ENCODE results near the gene CCNJL.

CCNJL gene

DNA sequence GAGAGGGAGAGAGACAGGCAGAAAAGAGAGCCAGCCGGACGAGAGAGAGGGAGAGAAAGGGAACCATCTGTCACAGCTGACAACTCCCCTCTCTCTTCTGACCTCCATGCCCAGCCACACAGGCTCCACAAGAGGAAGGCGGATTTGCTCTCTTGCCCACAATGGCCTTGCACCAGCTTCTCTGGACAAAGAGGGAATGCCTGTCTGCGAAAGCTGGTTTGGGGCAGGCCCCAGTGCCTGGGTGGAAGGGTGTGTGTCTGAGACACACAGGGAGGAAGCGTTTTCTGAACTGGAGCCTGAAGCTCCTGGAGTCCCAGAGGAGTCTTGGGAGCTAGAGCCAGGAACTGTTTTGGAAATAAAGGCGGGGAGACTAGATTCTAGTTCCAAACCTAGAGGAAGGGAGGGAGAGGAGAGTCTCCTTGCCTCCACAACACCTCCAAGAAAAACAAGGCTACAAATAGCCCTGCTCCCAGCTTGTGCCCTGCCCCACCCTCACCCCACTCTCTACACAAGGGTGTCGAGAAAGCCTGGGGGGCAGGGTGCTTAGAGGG lies 45.6 kb upstream of the CCNJL start:
- TF ChIP-seq MYC (IDR thresholded peaks at IDR 0.05; ENCODE audit: low read depth, low read length) (no peak), MAX (IDR thresholded peaks at IDR 0.05; ENCODE audit: low read depth, low read length) (no peak), CTCF (IDR thresholded peaks at IDR 0.05; ENCODE audit: low read depth, low read length) (no peak)
- no peak for DNase-seq (ENCODE audit: low read depth)
- H3K4me3 ChIP-seq (ENCODE audit: low read depth, low read length) = no peak overlapping the region

GRCh38 chr5:160357394-160357793 lies 45.0 kb upstream of the CCNJL start:
- no peak for DNase-seq (ENCODE audit: low read depth)
- no peak overlapping the region for H3K4me3 ChIP-seq (ENCODE audit: low read depth, low read length)
- no peak for TF ChIP-seq CTCF (IDR thresholded peaks at IDR 0.05; ENCODE audit: low read depth, low read length)
- TF ChIP-seq MAX (IDR thresholded peaks at IDR 0.05; ENCODE audit: low read depth, low read length) = no peak
- TF ChIP-seq POLR2A (IDR thresholded peaks at IDR 0.05; ENCODE audit: extremely low read depth, insufficient read length) = no peak
- no peak for TF ChIP-seq MYC (IDR thresholded peaks at IDR 0.05; ENCODE audit: low read depth, low read length)

DNA sequence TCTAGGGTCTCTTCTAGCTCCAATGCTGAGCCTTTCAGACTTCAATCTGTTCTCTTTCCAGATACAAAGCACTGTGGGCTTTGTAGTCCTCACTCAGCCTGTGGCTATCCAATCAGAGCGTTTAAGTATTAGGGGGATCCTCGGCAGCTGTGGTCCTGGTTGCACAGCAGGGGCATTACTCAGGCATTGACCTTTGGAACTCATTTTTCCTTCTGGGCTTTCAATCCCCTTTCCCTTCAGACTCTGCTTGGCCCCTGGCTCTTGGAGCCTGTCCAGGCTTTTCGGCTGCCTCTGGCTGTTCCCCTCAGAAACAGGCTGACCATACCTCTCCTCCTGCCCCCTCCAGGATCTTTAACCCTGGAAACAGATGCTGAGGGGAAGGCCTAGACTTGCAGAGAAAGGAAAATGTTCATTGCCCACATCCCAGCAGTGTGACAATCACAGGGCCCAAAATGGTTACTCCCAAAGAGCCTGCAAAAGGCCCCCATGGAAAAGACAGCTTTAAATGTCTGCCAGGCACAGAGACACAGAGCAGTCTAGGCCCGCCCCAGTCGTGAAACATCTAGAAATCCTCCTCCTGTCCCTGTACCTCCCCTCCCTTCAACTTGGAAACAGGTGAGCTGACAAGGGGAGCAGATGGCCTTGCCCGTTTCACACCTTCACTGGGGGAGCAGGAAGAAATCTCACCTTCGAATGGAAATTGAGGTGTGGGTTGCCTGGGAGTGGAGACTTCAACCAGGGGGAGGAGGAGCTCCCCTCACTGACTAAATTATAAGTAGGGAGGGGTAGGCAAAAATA lies 44.4 kb upstream of the CCNJL start:
- no peak for TF ChIP-seq MAX (IDR thresholded peaks at IDR 0.05; ENCODE audit: low read depth, low read length)
- no peak for TF ChIP-seq POLR2A (IDR thresholded peaks at IDR 0.05; ENCODE audit: extremely low read depth, insufficient read length)
- no peak for TF ChIP-seq MYC (IDR thresholded peaks at IDR 0.05; ENCODE audit: low read depth, low read length)
- TF ChIP-seq CTCF (IDR thresholded peaks at IDR 0.05; ENCODE audit: low read depth, low read length) = no peak
- no peak overlapping the region for H3K4me3 ChIP-seq (ENCODE audit: low read depth, low read length)
- no peak for DNase-seq (ENCODE audit: low read depth)

DNA sequence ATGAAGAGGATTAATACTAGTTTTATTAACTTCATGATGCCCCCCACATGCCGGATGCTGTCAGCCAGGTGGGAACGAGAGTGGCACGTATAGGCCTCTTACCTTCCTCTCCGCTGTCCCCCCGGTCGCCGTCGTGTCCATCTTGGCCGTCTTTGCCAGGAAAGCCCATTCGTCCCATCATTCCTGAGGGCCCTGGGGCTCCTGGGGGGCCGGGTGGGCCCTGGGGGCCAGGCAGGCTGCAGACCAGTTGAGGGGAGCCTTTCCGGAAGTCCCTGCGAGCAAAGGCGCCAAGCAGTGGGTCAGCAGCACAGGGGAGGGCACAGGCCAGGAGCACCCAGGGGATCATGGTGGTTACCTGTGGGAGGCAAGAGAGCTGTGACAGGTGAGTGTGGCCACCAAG lies 42.3 kb upstream of the CCNJL start:
- H3K4me3 ChIP-seq (ENCODE audit: low read depth, low read length) = no peak overlapping the region
- TF ChIP-seq MYC (IDR thresholded peaks at IDR 0.05; ENCODE audit: low read depth, low read length) (no peak), POLR2A (IDR thresholded peaks at IDR 0.05; ENCODE audit: extremely low read depth, insufficient read length) (no peak)
- no peak for DNase-seq (ENCODE audit: low read depth)

- no peak overlapping the region for H3K4me3 ChIP-seq (ENCODE audit: low read depth, low read length)
- TF ChIP-seq MYC (IDR thresholded peaks at IDR 0.05; ENCODE audit: low read depth, low read length) = no peak
- no peak for DNase-seq (ENCODE audit: low read depth)
Observed at GRCh38 chr5:160353379-160353778, 41.0 kb upstream of the CCNJL start.

DNA sequence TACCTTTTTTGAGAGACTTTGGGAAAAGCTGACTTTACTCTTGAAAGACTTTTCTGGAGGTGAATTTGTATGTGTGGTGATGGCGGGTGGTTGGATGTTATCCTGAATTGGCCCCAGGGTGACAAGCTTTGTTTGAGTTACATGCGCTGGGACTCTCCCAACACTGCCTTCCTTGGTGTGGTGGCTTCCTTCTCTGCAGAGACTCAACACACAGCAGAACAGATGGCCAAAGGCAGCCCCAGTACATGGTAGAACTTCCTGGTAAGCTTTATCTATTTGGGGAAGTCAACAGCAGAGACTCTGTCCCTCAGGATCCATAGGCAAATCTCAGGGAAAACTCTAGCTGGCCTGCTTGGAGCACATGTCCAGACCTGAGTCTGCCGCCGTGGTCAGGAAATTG lies 39.9 kb upstream of the CCNJL start:
- no peak for DNase-seq (ENCODE audit: low read depth)
- no peak for TF ChIP-seq POLR2A (IDR thresholded peaks at IDR 0.05; ENCODE audit: extremely low read depth, insufficient read length)
- no peak for TF ChIP-seq MAX (IDR thresholded peaks at IDR 0.05; ENCODE audit: low read depth, low read length)
- TF ChIP-seq MYC (IDR thresholded peaks at IDR 0.05; ENCODE audit: low read depth, low read length) = no peak
- TF ChIP-seq CTCF (IDR thresholded peaks at IDR 0.05; ENCODE audit: low read depth, low read length) = no peak
- H3K4me3 ChIP-seq (ENCODE audit: low read depth, low read length) = no peak overlapping the region

- H3K4me3 ChIP-seq (ENCODE audit: low read depth, low read length) = no peak overlapping the region
- no peak for TF ChIP-seq MAX (IDR thresholded peaks at IDR 0.05; ENCODE audit: low read depth, low read length)
- no peak for TF ChIP-seq MYC (IDR thresholded peaks at IDR 0.05; ENCODE audit: low read depth, low read length)
- no peak for TF ChIP-seq CTCF (IDR thresholded peaks at IDR 0.05; ENCODE audit: low read depth, low read length)
- TF ChIP-seq POLR2A (IDR thresholded peaks at IDR 0.05; ENCODE audit: extremely low read depth, insufficient read length) = no peak
- no peak for DNase-seq (ENCODE audit: low read depth)
Observed at GRCh38 chr5:160349935-160350303, 37.6 kb upstream of the CCNJL start.

Measured in NB4 (cell line).